ENCODE data around the gene CWC15. TPM values are rescaled to one million over a fixed set of nuclear protein-coding genes. Genes with fewer than 3 reads are reported as not detected.

CWC15 gene
- total and polyA plus RNA-seq, 11 donors, result 54.4 to 118 (median 62.7) TPM

GRCh38 chr11:94987378-94987777 lies 14.0 kb upstream of the CWC15 start:
- Histone ChIP-seq H3K27me3 (no peaks in the 10 kb centered on the region), H3K4me1 (no peaks in the 10 kb centered on the region), H3K9me3 (no peaks in the 10 kb centered on the region), H3K27ac (no peak overlapping the region), H3K4me3 (no peak overlapping the region), H3K36me3 (no peaks in the 10 kb centered on the region)
- TF ChIP-seq, protein P1, sequence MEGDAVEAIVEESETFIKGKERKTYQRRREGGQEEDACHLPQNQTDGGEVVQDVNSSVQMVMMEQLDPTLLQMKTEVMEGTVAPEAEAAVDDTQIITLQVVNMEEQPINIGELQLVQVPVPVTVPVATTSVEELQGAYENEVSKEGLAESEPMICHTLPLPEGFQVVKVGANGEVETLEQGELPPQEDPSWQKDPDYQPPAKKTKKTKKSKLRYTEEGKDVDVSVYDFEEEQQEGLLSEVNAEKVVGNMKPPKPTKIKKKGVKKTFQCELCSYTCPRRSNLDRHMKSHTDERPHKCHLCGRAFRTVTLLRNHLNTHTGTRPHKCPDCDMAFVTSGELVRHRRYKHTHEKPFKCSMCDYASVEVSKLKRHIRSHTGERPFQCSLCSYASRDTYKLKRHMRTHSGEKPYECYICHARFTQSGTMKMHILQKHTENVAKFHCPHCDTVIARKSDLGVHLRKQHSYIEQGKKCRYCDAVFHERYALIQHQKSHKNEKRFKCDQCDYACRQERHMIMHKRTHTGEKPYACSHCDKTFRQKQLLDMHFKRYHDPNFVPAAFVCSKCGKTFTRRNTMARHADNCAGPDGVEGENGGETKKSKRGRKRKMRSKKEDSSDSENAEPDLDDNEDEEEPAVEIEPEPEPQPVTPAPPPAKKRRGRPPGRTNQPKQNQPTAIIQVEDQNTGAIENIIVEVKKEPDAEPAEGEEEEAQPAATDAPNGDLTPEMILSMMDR (IDR thresholded peaks at IDR 0.05), result no peak
- TF ChIP-seq POLR2A (IDR thresholded peaks at IDR 0.05), result no peak
- 61 to 68% (median 65%) methylated on average over 4 of the region's 4 CpGs for WGBS, 4 donors
- ATAC-seq (no peak), DNase-seq (no peak)
- intact Hi-C loops (cut with DNase I), result loop anchor here in 1 of 10 donors (10.0 kb wide), 1 partner anchor 767 kb away; no protein-coding TSS in a partner anchor

- peaks cover 0 to 15% (median 13%) of the 10 kb centered on the region in 9 donors for H3K36me3 ChIP-seq
- ATAC-seq (no peak), DNase-seq (no peak)
- no peak overlapping the region for H3K4me3 ChIP-seq
- no peaks in the 10 kb centered on the region for H3K9me3 ChIP-seq
- no peaks in the 10 kb centered on the region for H3K27me3 ChIP-seq
- H3K4me1 ChIP-seq, result peaks cover 4 to 19% (median 12%) of the 10 kb centered on the region in 12 donors
- 86 to 95% (median 91%) methylated on average over 1 of the region's 1 CpG for WGBS, 4 donors
- TF ChIP-seq, protein P1 (IDR thresholded peaks at IDR 0.05), result no peak
- TF ChIP-seq POLR2A (IDR thresholded peaks at IDR 0.05), result no peak
- H3K27ac ChIP-seq, result no peak overlapping the region
- intact Hi-C loops (cut with DNase I), result loop anchor here in 5 of 10 donors (10.0 kb wide), 6 partner anchors 81 to 789 kb away; partner anchors contain the start of gene SRSF8 (in 2 of the 5)
These were observed 2.2 kb upstream of the CWC15 start for GRCh38 chr11:94975599-94975998.

DNA sequence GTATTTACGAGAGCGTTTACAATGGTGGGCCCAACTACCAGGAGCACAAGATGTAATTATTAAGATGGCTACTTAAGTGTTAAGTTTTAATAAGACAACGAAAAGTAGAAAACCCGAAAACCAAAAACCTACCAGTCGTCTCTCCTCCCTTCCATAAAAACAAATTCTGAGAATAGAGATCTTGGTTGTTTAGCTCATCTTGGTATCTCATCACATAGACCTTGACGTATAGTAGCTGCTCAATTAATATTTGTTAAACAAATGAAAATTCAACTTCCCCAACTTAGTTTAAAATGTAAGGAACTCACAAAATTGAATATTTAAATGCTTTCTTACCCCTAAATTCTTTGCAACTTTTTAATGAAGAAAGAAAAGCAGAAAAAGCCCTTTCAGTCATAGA lies 822 bp upstream of the CWC15 start:
- no peak for TF ChIP-seq POLR2A (IDR thresholded peaks at IDR 0.05)
- DNase-seq (no peak), ATAC-seq (no peak)
- 49 to 62% (median 58%) methylated on average over 6 of the region's 6 CpGs for WGBS, 4 donors
- peaks cover 0 to 29% (median 27%) of the 10 kb centered on the region in 9 donors for H3K36me3 ChIP-seq
- H3K27ac ChIP-seq, result peak overlapping the region in 5 of 12 donors; percentile 79 to 89 (median 81)
- intact Hi-C loops (cut with DNase I), result loop anchor here in 6 of 10 donors (5.0 to 10.0 kb wide), 9 partner anchors 79 to 791 kb away; partner anchors contain the start of gene SRSF8 (in 4 of the 6)
- no peaks in the 10 kb centered on the region for H3K27me3 ChIP-seq
- H3K4me1 ChIP-seq, result peaks cover 4 to 19% (median 12%) of the 10 kb centered on the region in 12 donors
- H3K9me3 ChIP-seq, result no peaks in the 10 kb centered on the region
- peak overlapping the region; percentile 71 to 93 (median 87) for H3K4me3 ChIP-seq

- DNase-seq (no peak), ATAC-seq (no peak)
- Histone ChIP-seq H3K4me1 (peaks cover 4 to 19% (median 12%) of the 10 kb centered on the region in 12 donors), H3K36me3 (peaks cover 0 to 44% (median 42%) of the 10 kb centered on the region in 9 donors), H3K4me3 (peak overlapping the region; percentile 71 to 93 (median 87)), H3K27me3 (no peaks in the 10 kb centered on the region), H3K9me3 (no peaks in the 10 kb centered on the region), H3K27ac (peak overlapping the region in 7 of 12 donors; percentile 74 to 89 (median 81))
- intact Hi-C loops (cut with DNase I), result loop anchor here in 6 of 10 donors (5.0 to 10.0 kb wide), 9 partner anchors 78 to 792 kb away; partner anchors contain the start of gene SRSF8 (in 4 of the 6)
- no peak for TF ChIP-seq POLR2A (IDR thresholded peaks at IDR 0.05)
- TF ChIP-seq, protein P1 (IDR thresholded peaks at IDR 0.05), result no peak
- 9 to 11% (median 10%) methylated on average over 5 of the region's 5 CpGs for WGBS, 4 donors
These were observed 657 bp downstream of the CWC15 start for GRCh38 chr11:94972700-94973098.
